Fibroblast of villous mesenchyme (primary cell): ENCODE results near the gene CD79B. TPM values are rescaled to one million over a fixed set of nuclear protein-coding genes. Genes with fewer than 3 reads are reported as not detected.

ENCODE experiments used
- DNase-seq: peaks from one replicate; pipeline ENCODE4 v3.0.0-alpha.2; 2010; ENCODE audit warnings: low read depth
- H3K4me3 ChIP-seq: 2 replicates; pipeline ENCODE4 v1.5.1; 2011; ENCODE audit warnings: low read depth, mild to moderate bottlenecking, low read length
- CTCF ChIP-seq: IDR thresholded peaks from 2 replicates; pipeline ENCODE4 v1.5.1; 2012; ENCODE audit warnings: low read depth, mild to moderate bottlenecking, low read length; ENCODE audit not compliant: insufficient read depth
- total RNA-seq: library from RNA; depleted of rRNA; stranded (reverse); fragments of >200 nt; gene quantifications from 2 replicates; pipeline ENCODE4 v1.2.3, GENCODE V29; 2012

Gene CD79B
- total RNA-seq, 1 donor = not detected

GRCh38 chr17:63934183-63935112 is 2.3 kb upstream of the CD79B start:
- no peak for DNase-seq

GRCh38 chr17:63933598-63933997 is 1.5 kb upstream of the CD79B start:
- DNase-seq = no peak
- TF ChIP-seq CTCF = no peak
- H3K4me3 ChIP-seq = no peak overlapping the region

More at GRCh38 chr17:63934183-63935112, 2.3 kb upstream of the CD79B start:
- no peak for TF ChIP-seq CTCF
- H3K4me3 ChIP-seq = no peak overlapping the region

DNA sequence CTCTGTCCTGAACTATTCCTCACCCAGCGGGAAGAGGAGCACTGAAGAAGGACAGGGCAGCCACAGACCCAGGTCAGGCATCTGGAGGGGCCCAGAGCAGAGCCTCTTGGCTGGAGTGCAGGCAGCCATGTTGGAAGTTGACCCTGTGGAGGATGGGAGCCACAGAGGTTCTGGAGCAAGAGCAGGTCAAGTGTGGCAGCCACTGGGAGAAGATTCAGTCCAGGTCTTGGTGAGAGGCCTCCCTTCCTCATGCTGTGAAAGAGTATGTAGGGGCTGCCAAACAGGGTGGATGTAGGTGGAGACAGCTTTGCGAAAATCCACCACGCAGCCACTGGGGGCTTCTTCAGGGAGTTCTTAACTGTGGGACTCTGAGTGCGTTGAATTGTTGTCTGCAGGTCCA is 590 bp upstream of the CD79B start:
- no peak for TF ChIP-seq CTCF
- no peak for DNase-seq
- H3K4me3 ChIP-seq = no peak overlapping the region

DNA sequence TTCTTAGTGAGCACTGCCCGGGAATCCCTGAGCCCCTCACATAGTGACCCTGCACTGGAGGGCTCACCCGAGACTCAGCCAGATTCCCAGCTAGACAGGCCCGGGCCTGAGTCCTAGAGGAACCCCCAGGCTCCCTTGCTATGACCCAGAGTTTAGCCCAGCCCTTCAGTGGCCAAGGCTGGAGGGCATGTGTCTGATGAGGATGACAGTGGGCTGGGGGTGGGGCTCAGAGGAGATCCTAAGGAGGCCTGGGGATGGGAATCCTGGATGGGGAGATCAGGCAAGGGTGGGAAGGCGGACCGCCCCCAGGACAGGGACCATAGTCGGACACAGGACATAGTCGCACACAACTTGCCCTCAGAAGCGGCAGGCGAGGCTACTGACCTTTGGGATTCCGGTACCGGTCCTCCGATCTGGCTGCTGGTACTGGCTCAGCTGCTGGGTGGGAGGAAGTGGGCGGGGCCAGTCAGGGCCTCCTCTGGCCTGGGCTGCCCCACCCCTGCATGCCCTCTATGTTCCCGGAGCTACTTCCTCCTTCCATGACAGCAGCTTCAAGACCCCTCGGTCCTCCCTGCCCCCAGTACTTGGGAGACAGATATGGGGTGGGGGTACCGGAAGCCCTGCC is 1.1 kb downstream of the CD79B start:
- TF ChIP-seq CTCF = no peak
- H3K4me3 ChIP-seq = no peak overlapping the region
- no peak for DNase-seq

- DNase-seq = no peak
- TF ChIP-seq CTCF = no peak
- no peak overlapping the region for H3K4me3 ChIP-seq
Observed at GRCh38 chr17:63929860-63930766, 2.0 kb downstream of the CD79B start.

DNA sequence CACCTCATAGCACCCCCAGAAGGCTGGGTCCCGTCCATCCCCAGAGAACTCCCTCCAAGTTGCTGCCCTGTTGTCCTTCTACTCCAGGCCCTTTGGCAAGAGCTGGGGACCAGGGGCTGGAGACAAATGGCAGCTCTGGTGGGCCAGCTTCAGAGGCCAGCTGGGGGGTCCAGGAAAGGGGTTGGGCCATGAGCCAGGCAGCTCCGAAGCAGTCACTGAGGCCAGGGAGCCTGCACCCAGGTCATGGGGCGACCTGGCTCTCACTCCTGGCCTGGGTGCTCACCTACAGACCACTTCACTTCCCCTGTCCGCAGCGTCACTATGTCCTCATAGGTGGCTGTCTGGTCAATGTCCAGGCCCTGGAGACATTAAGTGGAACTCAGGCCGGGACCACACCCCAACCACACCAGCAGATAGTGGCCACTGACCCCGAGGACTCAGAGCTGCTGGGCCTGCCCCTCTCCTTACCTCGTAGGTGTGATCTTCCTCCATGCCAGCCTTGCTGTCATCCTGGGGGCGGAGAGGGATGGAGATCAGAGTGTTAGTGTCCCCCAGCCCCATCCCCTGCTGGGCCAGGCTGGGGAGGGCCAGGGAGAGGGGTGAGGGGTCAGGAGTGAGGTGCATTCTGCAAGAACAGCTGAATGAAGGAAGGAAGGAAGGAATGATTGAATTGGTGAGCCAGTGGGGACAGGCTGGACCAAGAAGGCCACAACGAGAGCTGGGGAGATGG is 3.0 kb downstream of the CD79B start:
- TF ChIP-seq CTCF = no peak

More for the DNA sequence above, 3.0 kb downstream of the CD79B start:
- H3K4me3 ChIP-seq = no peak overlapping the region
- DNase-seq = no peak
